Activated CD8-positive, alpha-beta memory T cell treated with anti-CD3 and anti-CD28 coated beads, Interleukin-2, amount 10 ng/mL, durations not matched to agents 7 days and 5 days (primary cell): Measurements from ENCODE around the gene ITPRIP. TPM values are rescaled to one million over a fixed set of nuclear protein-coding genes. Genes with fewer than 3 reads are reported as not detected.

Source experiments
- ATAC-seq: fragments of 150-1000 bp; cut with Tn5 transposase; one replicate; pipeline ENCODE4 v1.10.0; 2021; ENCODE audit warnings: moderate library complexity
- CTCF ChIA-PET: fragments of 350-600 bp; sonication (Branson Sonifier 250); formaldehyde crosslinking; loops from one replicate; lab custom pipeline; 2021; ENCODE audit warnings: antibody characterized with exemption; lab: Charles Lee
- DNase-seq: peaks from one replicate; pipeline ENCODE4 v3.0.0-alpha.2; 2020
- H3K27ac Mint-ChIP-seq: one replicate; pipeline ENCODE4 v1.8.0; 2021; ENCODE audit warnings: mild to moderate bottlenecking, mixed read lengths
- H3K27me3 Mint-ChIP-seq: one replicate; pipeline ENCODE4 v1.8.0; 2021; ENCODE audit warnings: mixed read lengths
- H3K36me3 Mint-ChIP-seq: one replicate; pipeline ENCODE4 v1.8.0; 2021; ENCODE audit warnings: mild to moderate bottlenecking, mixed read lengths
- H3K4me1 Mint-ChIP-seq: one replicate; pipeline ENCODE4 v1.8.0; 2021; ENCODE audit warnings: mixed read lengths
- H3K4me3 Mint-ChIP-seq: one replicate; pipeline ENCODE4 v1.8.0; 2021; ENCODE audit warnings: mild to moderate bottlenecking, moderate library complexity, mixed read lengths
- H3K9me3 Mint-ChIP-seq: one replicate; pipeline ENCODE4 v1.8.0; 2022; ENCODE audit warnings: low read depth, mixed read lengths
- total RNA-seq, 2 experiments: library from RNA; stranded (reverse); gene quantifications; one replicate each; pipeline ENCODE4 v1.2.3, GENCODE V29; 2021

Gene ITPRIP
- total RNA-seq, 2 experiments from 2014 or later, result 21.6 to 21.9 TPM

- Mint-ChIP-seq H3K4me3 (peak overlapping the region; percentile 63), H3K27ac (peak overlapping the region; percentile 95), H3K9me3 (no peaks in the 10 kb centered on the region), H3K4me1 (peaks cover 92% of the 10 kb centered on the region), H3K36me3 (peaks cover 8% of the 10 kb centered on the region), H3K27me3 (no peaks in the 10 kb centered on the region)
- DNase-seq (peak; percentile 88), ATAC-seq (peak; percentile 86)
- CTCF ChIA-PET, result interaction anchor here (0.9 to 3.7 kb wide), 9 partner anchors 9 to 54 kb away, joined by 3 to 22 read pairs (median 5); partner anchors contain the start of genes CFAP58 and ITPRIP
Measured at GRCh38 chr10:104328896-104329710, 9.2 kb downstream of the ITPRIP start.

- peaks cover 8% of the 10 kb centered on the region for H3K36me3 Mint-ChIP-seq
- H3K27ac Mint-ChIP-seq, result peak overlapping the region; percentile 95
- H3K9me3 Mint-ChIP-seq, result no peaks in the 10 kb centered on the region
- peak overlapping the region; percentile 63 for H3K4me3 Mint-ChIP-seq
- ATAC-seq (no peak), DNase-seq (no peak)
- H3K27me3 Mint-ChIP-seq, result no peaks in the 10 kb centered on the region
- H3K4me1 Mint-ChIP-seq, result peaks cover 93% of the 10 kb centered on the region
- CTCF ChIA-PET, result interaction anchor here (0.9 to 3.7 kb wide), 7 partner anchors 10 to 54 kb away, joined by 3 to 22 read pairs (median 8); partner anchors contain the start of gene ITPRIP
Measured at GRCh38 chr10:104328646-104328895, 9.7 kb downstream of the ITPRIP start.

GRCh38 chr10:104327745-104328645 lies 10.3 kb downstream of the ITPRIP start:
- no peaks in the 10 kb centered on the region for H3K9me3 Mint-ChIP-seq
- H3K36me3 Mint-ChIP-seq, result peaks cover 7% of the 10 kb centered on the region
- CTCF ChIA-PET, result interaction anchor here (0.9 to 3.7 kb wide), 7 partner anchors 10 to 35 kb away, joined by 3 to 22 read pairs (median 4); partner anchors contain the start of gene ITPRIP
- peak overlapping the region; percentile 63 for H3K4me3 Mint-ChIP-seq
- H3K27me3 Mint-ChIP-seq, result no peaks in the 10 kb centered on the region
- H3K4me1 Mint-ChIP-seq, result peaks cover 93% of the 10 kb centered on the region
- peak overlapping the region; percentile 95 for H3K27ac Mint-ChIP-seq
- ATAC-seq (no peak), DNase-seq (no peak)

- Mint-ChIP-seq H3K27ac (peak overlapping the region; percentile 73), H3K36me3 (peaks cover 7% of the 10 kb centered on the region), H3K4me1 (peaks cover 95% of the 10 kb centered on the region), H3K27me3 (no peaks in the 10 kb centered on the region), H3K4me3 (no peak overlapping the region), H3K9me3 (no peaks in the 10 kb centered on the region)
- DNase-seq, result no peak
- ATAC-seq, result no peak
- CTCF ChIA-PET, result interaction anchor here (0.9 to 3.7 kb wide), 5 partner anchors 11 to 34 kb away, joined by 3 to 22 read pairs (median 4); partner anchors contain the start of gene ITPRIP
Measured at GRCh38 chr10:104326991-104327610, 11.2 kb downstream of the ITPRIP start.

- ATAC-seq, result no peak
- CTCF ChIA-PET, result interaction anchor here (1.2 to 4.8 kb wide), 4 partner anchors 20 to 34 kb away, joined by 4 to 35 read pairs (median 8); no protein-coding TSS in a partner anchor
- H3K4me3 Mint-ChIP-seq, result peak overlapping the region; percentile 8
- H3K27ac Mint-ChIP-seq, result peak overlapping the region; percentile 66
- H3K9me3 Mint-ChIP-seq, result no peaks in the 10 kb centered on the region
- peaks cover 93% of the 10 kb centered on the region for H3K4me1 Mint-ChIP-seq
- DNase-seq, result no peak
- H3K27me3 Mint-ChIP-seq, result no peaks in the 10 kb centered on the region
- H3K36me3 Mint-ChIP-seq, result peaks cover 7% of the 10 kb centered on the region
Measured at GRCh38 chr10:104325436-104326435, 12.5 kb downstream of the ITPRIP start.

GRCh38 chr10:104324931-104325330 lies 13.3 kb downstream of the ITPRIP start:
- Mint-ChIP-seq H3K27me3 (no peaks in the 10 kb centered on the region), H3K4me3 (no peak overlapping the region), H3K27ac (peak overlapping the region; percentile 84), H3K36me3 (peaks cover 7% of the 10 kb centered on the region), H3K9me3 (no peaks in the 10 kb centered on the region), H3K4me1 (peaks cover 89% of the 10 kb centered on the region)
- ATAC-seq (no peak), DNase-seq (no peak)
- CTCF ChIA-PET, result interaction anchor here (1.2 to 4.8 kb wide), 3 partner anchors 20 to 33 kb away, joined by 5 to 35 read pairs (median 11); no protein-coding TSS in a partner anchor

GRCh38 chr10:104324221-104324686 lies 14.0 kb downstream of the ITPRIP start:
- no peaks in the 10 kb centered on the region for H3K27me3 Mint-ChIP-seq
- H3K4me3 Mint-ChIP-seq, result no peak overlapping the region
- ATAC-seq (no peak), DNase-seq (no peak)
- H3K4me1 Mint-ChIP-seq, result peaks cover 83% of the 10 kb centered on the region
- peak overlapping the region; percentile 84 for H3K27ac Mint-ChIP-seq
- no peaks in the 10 kb centered on the region for H3K9me3 Mint-ChIP-seq
- H3K36me3 Mint-ChIP-seq, result peaks cover 7% of the 10 kb centered on the region
- CTCF ChIA-PET, result interaction anchor here (1.2 to 4.8 kb wide), 4 partner anchors 19 to 32 kb away, joined by 5 to 35 read pairs (median 12); no protein-coding TSS in a partner anchor

- peaks cover 78% of the 10 kb centered on the region for H3K4me1 Mint-ChIP-seq
- peak overlapping the region; percentile 84 for H3K27ac Mint-ChIP-seq
- CTCF ChIA-PET, result interaction anchor here (3.6 to 4.8 kb wide), 2 partner anchors 19 to 27 kb away, joined by 13 to 35 read pairs; no protein-coding TSS in a partner anchor
- DNase-seq (no peak), ATAC-seq (no peak)
- no peak overlapping the region for H3K4me3 Mint-ChIP-seq
- H3K9me3 Mint-ChIP-seq, result no peaks in the 10 kb centered on the region
- H3K27me3 Mint-ChIP-seq, result no peaks in the 10 kb centered on the region
- peaks cover 7% of the 10 kb centered on the region for H3K36me3 Mint-ChIP-seq
Measured at GRCh38 chr10:104323760-104324201, 14.5 kb downstream of the ITPRIP start.

- no peak for ATAC-seq
- DNase-seq, result no peak
- peak overlapping the region; percentile 84 for H3K27ac Mint-ChIP-seq
- peaks cover 71% of the 10 kb centered on the region for H3K4me1 Mint-ChIP-seq
- no peaks in the 10 kb centered on the region for H3K9me3 Mint-ChIP-seq
- H3K36me3 Mint-ChIP-seq, result peaks cover 7% of the 10 kb centered on the region
- no peaks in the 10 kb centered on the region for H3K27me3 Mint-ChIP-seq
- H3K4me3 Mint-ChIP-seq, result peak overlapping the region; percentile 19
- CTCF ChIA-PET, result interaction anchor here (0.7 to 4.8 kb wide), 8 partner anchors 14 to 31 kb away, joined by 3 to 35 read pairs (median 8); partner anchors contain the start of genes CFAP58 and ITPRIP
Measured at GRCh38 chr10:104323085-104323484, 15.2 kb downstream of the ITPRIP start.

- CTCF ChIA-PET, result interaction anchor here (0.7 to 4.8 kb wide), 13 partner anchors 12 to 48 kb away, joined by 3 to 35 read pairs (median 5); partner anchors contain the start of genes CFAP58 and ITPRIP
- Mint-ChIP-seq H3K4me3 (peak overlapping the region; percentile 45), H3K9me3 (no peaks in the 10 kb centered on the region), H3K27me3 (no peaks in the 10 kb centered on the region), H3K36me3 (peaks cover 7% of the 10 kb centered on the region), H3K27ac (peak overlapping the region; percentile 84), H3K4me1 (peaks cover 66% of the 10 kb centered on the region)
- peak; percentile 74 for DNase-seq
- peak; percentile 69 for ATAC-seq
Measured at GRCh38 chr10:104322416-104322782, 15.9 kb downstream of the ITPRIP start.

GRCh38 chr10:104321725-104322415 lies 16.4 kb downstream of the ITPRIP start:
- Mint-ChIP-seq H3K27me3 (no peaks in the 10 kb centered on the region), H3K27ac (peak overlapping the region; percentile 84), H3K36me3 (peaks cover 7% of the 10 kb centered on the region), H3K4me1 (peaks cover 61% of the 10 kb centered on the region), H3K9me3 (no peaks in the 10 kb centered on the region), H3K4me3 (peak overlapping the region; percentile 45)
- CTCF ChIA-PET, result interaction anchor here (0.9 to 4.8 kb wide), 13 partner anchors 11 to 48 kb away, joined by 3 to 35 read pairs (median 5); partner anchors contain the start of genes CFAP58 and ITPRIP
- ATAC-seq, result no peak
- no peak for DNase-seq
